Measurements from ENCODE around the gene GRID2IP.

Gene GRID2IP

GRCh38 chr7:6481445-6481844 lies 69.8 kb downstream of the GRID2IP start:
- in situ Hi-C loops (cut with MboI; ENCODE audit: low sequenced_read_pairs, unreplicated experiment), result no loop called here
- no peak for DNase-seq (ENCODE audit: low spot score)
- no peak for TF ChIP-seq CTCF (IDR thresholded peaks at IDR 0.05; ENCODE audit: borderline replicate concordance, control extremely low read depth, extremely low read depth, insufficient read depth, missing control alignments)

GRCh38 chr7:6480323-6480660 lies 71.0 kb downstream of the GRID2IP start:
- in situ Hi-C loops (cut with MboI; ENCODE audit: low sequenced_read_pairs, unreplicated experiment), result no loop called here
- DNase-seq (ENCODE audit: low spot score), result no peak

GRCh38 chr7:6479067-6479466 lies 72.2 kb downstream of the GRID2IP start:
- in situ Hi-C loops (cut with MboI; ENCODE audit: low sequenced_read_pairs, unreplicated experiment), result no loop called here

More at GRCh38 chr7:6480323-6480660, 71.0 kb downstream of the GRID2IP start:
- TF ChIP-seq CTCF (IDR thresholded peaks at IDR 0.05; ENCODE audit: borderline replicate concordance, control extremely low read depth, extremely low read depth, insufficient read depth, missing control alignments), result no peak

GRCh38 chr7:6478186-6478585 lies 73.1 kb downstream of the GRID2IP start:
- in situ Hi-C loops (cut with MboI; ENCODE audit: low sequenced_read_pairs, unreplicated experiment), result no loop called here
- no peak for DNase-seq (ENCODE audit: low spot score)
- no peak for TF ChIP-seq CTCF (IDR thresholded peaks at IDR 0.05; ENCODE audit: borderline replicate concordance, control extremely low read depth, extremely low read depth, insufficient read depth, missing control alignments)

More at GRCh38 chr7:6479067-6479466, 72.2 kb downstream of the GRID2IP start:
- TF ChIP-seq CTCF (IDR thresholded peaks at IDR 0.05; ENCODE audit: borderline replicate concordance, control extremely low read depth, extremely low read depth, insufficient read depth, missing control alignments), result no peak
- no peak for DNase-seq (ENCODE audit: low spot score)

GRCh38 chr7:6477318-6477660 lies 74.0 kb downstream of the GRID2IP start:
- TF ChIP-seq CTCF (IDR thresholded peaks at IDR 0.05; ENCODE audit: borderline replicate concordance, control extremely low read depth, extremely low read depth, insufficient read depth, missing control alignments), result no peak
- DNase-seq (ENCODE audit: low spot score), result no peak
- in situ Hi-C loops (cut with MboI; ENCODE audit: low sequenced_read_pairs, unreplicated experiment), result no loop called here

GRCh38 chr7:6476596-6477317 lies 74.5 kb downstream of the GRID2IP start:
- in situ Hi-C loops (cut with MboI; ENCODE audit: low sequenced_read_pairs, unreplicated experiment), result no loop called here

More at GRCh38 chr7:6476596-6477317, 74.5 kb downstream of the GRID2IP start:
- no peak for TF ChIP-seq CTCF (IDR thresholded peaks at IDR 0.05; ENCODE audit: borderline replicate concordance, control extremely low read depth, extremely low read depth, insufficient read depth, missing control alignments)
- DNase-seq (ENCODE audit: low spot score), result no peak

Measured in GM13976 (cell line).